AG09319 (cell line): ENCODE measurements around the gene CACNA2D1.

ENCODE experiments used
- DNase-seq: peaks from one replicate; pipeline ENCODE4 v3.0.0-alpha.2; 2010; ENCODE audit warnings: low read depth; ENCODE audit errors: extremely low read depth
- CTCF ChIP-seq: IDR thresholded peaks from 2 replicates; pipeline ENCODE4 v1.5.1; 2011; ENCODE audit warnings: low read depth, mild to moderate bottlenecking, inconsistent platforms, low read length, moderate library complexity

CACNA2D1 gene

GRCh38 chr7:82289889-82290288 is 153.7 kb downstream of the CACNA2D1 start:
- TF ChIP-seq CTCF, result no peak
- no peak for DNase-seq

GRCh38 chr7:82289152-82289535 is 154.4 kb downstream of the CACNA2D1 start:
- no peak for TF ChIP-seq CTCF
- DNase-seq, result no peak

GRCh38 chr7:82286798-82287140 is 156.8 kb downstream of the CACNA2D1 start:
- no peak for TF ChIP-seq CTCF
- DNase-seq, result no peak

GRCh38 chr7:82286096-82286797 is 157.3 kb downstream of the CACNA2D1 start:
- TF ChIP-seq CTCF, result no peak

GRCh38 chr7:82284936-82285519 is 158.5 kb downstream of the CACNA2D1 start:
- TF ChIP-seq CTCF, result no peak
- DNase-seq, result no peak

More at GRCh38 chr7:82286096-82286797, 157.3 kb downstream of the CACNA2D1 start:
- DNase-seq, result no peak

GRCh38 chr7:82275342-82275741 is 168.2 kb downstream of the CACNA2D1 start:
- DNase-seq, result no peak
- no peak for TF ChIP-seq CTCF

- no peak for DNase-seq
- no peak for TF ChIP-seq CTCF
Measured at GRCh38 chr7:82274681-82275080, 168.9 kb downstream of the CACNA2D1 start.
